Prostate gland (tissue), 2 donors: ENCODE results near the gene JARID2.

Experiments used
- POLR2A ChIP-seq: fragments of 450-650 bp; IDR thresholded peaks from one replicate; pipeline ENCODE4 v1.6.1; 2016; ENCODE audit warnings: antibody characterized with exemption, mild to moderate bottlenecking
- POLR2AphosphoS5 ChIP-seq: sonication (generic); formaldehyde crosslinking; IDR thresholded peaks from one replicate; pipeline ENCODE4 v1.6.1; 2017; ENCODE audit warnings: antibody characterized with exemption
- TF ChIP-seq, protein P1 (sequence below), 4 experiments: fragments of 200-600 bp in 2 of 4; fragments of 450-650 bp in 2 of 4; sonication (generic) in 2 of 4; IDR thresholded peaks; 1 replicate in 3 of 4; 2 replicates in 1 of 4; pipeline ENCODE4 v1.5.1; 2016 to 2019; ENCODE audit warnings: antibody characterized with exemption in 4 of 4, mild to moderate bottlenecking in 2 of 4, moderate library complexity in 2 of 4

DNA sequence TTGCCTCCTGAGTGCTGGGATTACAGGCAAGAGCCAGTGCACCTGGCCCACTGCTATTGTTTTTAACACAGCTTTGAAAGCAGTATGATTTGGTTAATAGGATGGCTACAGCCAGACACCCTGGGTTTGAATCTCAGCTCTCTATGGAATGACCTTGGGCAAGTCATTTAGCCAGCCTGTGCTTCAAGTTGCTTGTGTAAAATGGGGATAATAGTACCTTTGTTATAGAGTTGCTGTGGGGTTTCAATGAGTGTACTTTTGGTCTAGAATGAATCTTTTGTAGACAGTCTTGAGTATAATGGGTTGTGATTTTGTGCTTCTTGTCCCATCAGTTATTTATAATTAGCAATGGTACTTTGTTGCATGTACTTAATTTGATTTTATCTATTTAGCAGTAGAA is 70.9 kb downstream of the JARID2 start:
- TF ChIP-seq, protein P1, sequence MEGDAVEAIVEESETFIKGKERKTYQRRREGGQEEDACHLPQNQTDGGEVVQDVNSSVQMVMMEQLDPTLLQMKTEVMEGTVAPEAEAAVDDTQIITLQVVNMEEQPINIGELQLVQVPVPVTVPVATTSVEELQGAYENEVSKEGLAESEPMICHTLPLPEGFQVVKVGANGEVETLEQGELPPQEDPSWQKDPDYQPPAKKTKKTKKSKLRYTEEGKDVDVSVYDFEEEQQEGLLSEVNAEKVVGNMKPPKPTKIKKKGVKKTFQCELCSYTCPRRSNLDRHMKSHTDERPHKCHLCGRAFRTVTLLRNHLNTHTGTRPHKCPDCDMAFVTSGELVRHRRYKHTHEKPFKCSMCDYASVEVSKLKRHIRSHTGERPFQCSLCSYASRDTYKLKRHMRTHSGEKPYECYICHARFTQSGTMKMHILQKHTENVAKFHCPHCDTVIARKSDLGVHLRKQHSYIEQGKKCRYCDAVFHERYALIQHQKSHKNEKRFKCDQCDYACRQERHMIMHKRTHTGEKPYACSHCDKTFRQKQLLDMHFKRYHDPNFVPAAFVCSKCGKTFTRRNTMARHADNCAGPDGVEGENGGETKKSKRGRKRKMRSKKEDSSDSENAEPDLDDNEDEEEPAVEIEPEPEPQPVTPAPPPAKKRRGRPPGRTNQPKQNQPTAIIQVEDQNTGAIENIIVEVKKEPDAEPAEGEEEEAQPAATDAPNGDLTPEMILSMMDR (IDR thresholded peaks at IDR 0.05) = no peak
- TF ChIP-seq POLR2A = no peak
- TF ChIP-seq POLR2AphosphoS5 = no peak
